ENCODE measurements around the gene SSC5D. TPM values are rescaled to one million over a fixed set of nuclear protein-coding genes. Genes with fewer than 3 reads are reported as not detected.

Gene SSC5D
- total and polyA plus RNA-seq, 10 of the 15 experiments (the other 5 are each of a cell fraction or from before 2014, with no cell fraction given) = 0.03 to 0.13 (median 0.05) TPM; not detected in 4

DNA sequence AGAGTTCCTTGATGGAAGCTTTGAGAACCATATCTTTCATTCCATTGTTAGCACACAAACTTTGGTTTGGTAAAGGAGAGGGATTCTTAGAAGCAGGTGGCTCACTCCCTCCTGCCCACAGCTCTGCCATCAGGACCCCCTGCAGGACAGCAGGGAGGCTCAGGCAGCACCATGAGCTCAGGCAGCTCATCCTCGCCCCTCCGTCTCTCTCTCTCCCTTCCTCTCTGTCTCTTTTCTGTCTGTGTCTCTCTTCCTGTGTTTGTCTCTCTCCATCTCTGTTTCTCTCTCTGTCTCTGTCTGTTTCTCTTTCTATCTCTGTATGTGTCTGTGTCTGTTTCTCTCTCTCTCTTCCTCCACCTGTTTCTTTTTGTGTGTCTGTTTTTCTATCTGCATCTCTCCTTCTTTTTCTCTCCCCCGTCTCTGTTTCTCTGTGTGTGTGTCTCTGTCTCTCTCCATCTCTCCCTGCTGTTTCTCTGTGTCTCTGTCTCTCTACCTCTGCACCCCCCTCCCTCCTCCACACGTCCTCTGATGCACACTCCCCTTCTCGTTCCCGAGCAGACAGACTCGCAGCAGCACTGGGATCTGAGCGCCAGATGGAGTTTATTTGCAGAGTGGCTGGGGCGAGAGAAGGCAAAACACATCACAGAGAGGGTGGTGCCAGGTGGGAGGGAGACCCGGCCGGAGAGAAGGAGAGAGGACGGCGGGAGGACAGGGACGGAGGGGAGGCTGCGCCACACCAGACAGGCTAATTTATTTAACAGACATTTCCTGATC, 40.0 kb downstream of the SSC5D start:
- Histone ChIP-seq H3K4me1 (ENCODE audit: control insufficient read depth, insufficient read depth, low read length) (no peaks in the 10 kb centered on the region), H4K20me1 (ENCODE audit: control insufficient read depth, insufficient read depth) (no peaks in the 10 kb centered on the region), H2AFZ (ENCODE audit: control insufficient read depth, low read depth, low read length) (no peak overlapping the region), H3K27me3 (replicated peaks in 1 of 2; ENCODE audit: control insufficient read depth in 2 of 2, insufficient read depth in 2 of 2, low read length in 1 of 2) (no peaks in the 10 kb centered on the region), H3K79me2 (ENCODE audit: control insufficient read depth, insufficient read depth, low read length) (no peaks in the 10 kb centered on the region), H3K36me3 (ENCODE audit: control insufficient read depth in 2 of 2, insufficient read depth in 2 of 2, low read length in 1 of 2) (no peaks in the 10 kb centered on the region), H3K9me3 (replicated peaks; ENCODE audit: control insufficient read depth, insufficient read depth, low read length) (no peaks in the 10 kb centered on the region; the same call in 2 of the 3 replicates), H3K4me2 (ENCODE audit: control insufficient read depth, insufficient read depth) (no peak overlapping the region), H3K27ac (ENCODE audit: control insufficient read depth, insufficient read depth) (no peak overlapping the region), H3K9ac (ENCODE audit: control insufficient read depth, insufficient read depth, low read length) (no peak overlapping the region), H3K4me3 (no peak overlapping the region)
- FAIRE-seq (no peak), ATAC-seq (no peak), DNase-seq (ENCODE audit: low read depth, low spot score) (no peak)
- ChIA-PET SMC1A (ENCODE audit: uncharacterized antibody, unreplicated experiment) (no interaction called here), POLR2A (no interaction called here), RAD21 (ENCODE audit: unreplicated experiment) (no interaction called here), CTCF (no interaction called here)
- WGBS (ENCODE audit: insufficient coverage, insufficient replicate concordance, low lambda C conversion rate, missing lambda C conversion rate) = 54% methylated on average over 15 of the region's 15 CpGs
- TF ChIP-seq EED (IDR thresholded peaks at IDR 0.05; ENCODE audit: low read depth) (no peak), CBX3 (IDR thresholded peaks at IDR 0.05; ENCODE audit: borderline replicate concordance, low read depth) (no peak), SMC3 (IDR thresholded peaks at IDR 0.05; ENCODE audit: borderline replicate concordance, low read length) (no peak), ATF7 (IDR thresholded peaks at IDR 0.05; ENCODE audit: low read depth) (no peak), ESRRA (IDR thresholded peaks at IDR 0.05; ENCODE audit: low read length) (no peak), SMARCA5 (IDR thresholded peaks at IDR 0.05) (no peak), HDAC6 (IDR thresholded peaks at IDR 0.05; ENCODE audit: unreplicated experiment) (no peak), ZNF384 (IDR thresholded peaks at IDR 0.05; ENCODE audit: borderline replicate concordance, low read depth, low read length) (no peak), MTA2 (IDR thresholded peaks at IDR 0.05; ENCODE audit: low read depth) (no peak), ETV6 (conservative IDR thresholded peaks at IDR 0.05 in 1 of 2, IDR thresholded peaks at IDR 0.05 in 1 of 2; ENCODE audit: borderline replicate concordance in 1 of 2, low read depth in 1 of 2) (no peak)
- TF ChIP-seq, protein P1, sequence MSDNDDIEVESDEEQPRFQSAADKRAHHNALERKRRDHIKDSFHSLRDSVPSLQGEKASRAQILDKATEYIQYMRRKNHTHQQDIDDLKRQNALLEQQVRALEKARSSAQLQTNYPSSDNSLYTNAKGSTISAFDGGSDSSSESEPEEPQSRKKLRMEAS (IDR thresholded peaks at IDR 0.05; ENCODE audit: low read depth, low read length) = no peak
- in situ Hi-C loops (cut with MboI) (no loop called here), intact Hi-C loops (cut with micrococcal nuclease; ENCODE audit: unreplicated experiment) (no loop called here)
- no TSS peak for BruUV-seq (replicated peaks)

Data from GM12878 (cell line).